ENCODE results near the gene B3GNT7. TPM values are rescaled to one million over a fixed set of nuclear protein-coding genes. Genes with fewer than 3 reads are reported as not detected.

Gene B3GNT7
- polyA plus RNA-seq, 1 donor from 2014 or later, result 0.67 TPM

GRCh38 chr2:231436957-231437356, 41.4 kb downstream of the B3GNT7 start:
- H3F3A ChIP-seq (ENCODE audit: insufficient read depth, low read length, poor library complexity, severe bottlenecking), result no peaks in the 10 kb centered on the region
- no peak overlapping the region for H3K4me2 ChIP-seq (ENCODE audit: low read length)
- no peaks in the 10 kb centered on the region for H3K27me3 ChIP-seq (ENCODE audit: insufficient read depth, low read depth, low read length)
- no peak overlapping the region for H3K4me3 ChIP-seq (ENCODE audit: low read length)
- no peak for TF ChIP-seq EZH2 (IDR thresholded peaks at IDR 0.05; ENCODE audit: borderline replicate concordance, insufficient read depth, low read length, poor library complexity, severe bottlenecking)
- no peak for TF ChIP-seq TAF1 (IDR thresholded peaks at IDR 0.05; ENCODE audit: low read depth)
- no peak for TF ChIP-seq RAD21 (conservative IDR thresholded peaks at IDR 0.05)
- no peak for TF ChIP-seq EP300 (conservative IDR thresholded peaks at IDR 0.05; ENCODE audit: poor library complexity, severe bottlenecking)
- TF ChIP-seq SMC3 (conservative IDR thresholded peaks at IDR 0.05; ENCODE audit: poor library complexity), result no peak
- TF ChIP-seq POLR2AphosphoS5 (IDR thresholded peaks at IDR 0.05), result no peak
- no peak for TF ChIP-seq MXI1 (conservative IDR thresholded peaks at IDR 0.05; ENCODE audit: poor library complexity, severe bottlenecking)
- TF ChIP-seq REST (IDR thresholded peaks at IDR 0.05; ENCODE audit: borderline replicate concordance), result no peak
- no peak for TF ChIP-seq CTCF (IDR thresholded peaks at IDR 0.05; ENCODE audit: poor library complexity, severe bottlenecking)
- H3K9ac ChIP-seq (ENCODE audit: low read length), result no peak overlapping the region
- H3K9me3 ChIP-seq (ENCODE audit: low read length), result no peaks in the 10 kb centered on the region
- H3K9me2 ChIP-seq (ENCODE audit: insufficient read depth, low read length), result no peaks in the 10 kb centered on the region
- H3K36me3 ChIP-seq (ENCODE audit: insufficient read depth, low read length), result no peaks in the 10 kb centered on the region
- no peaks in the 10 kb centered on the region for H4K20me1 ChIP-seq (ENCODE audit: insufficient read depth)
- no peak overlapping the region for H3K27ac ChIP-seq (ENCODE audit: low read length)
- no peaks in the 10 kb centered on the region for H3K79me2 ChIP-seq (replicated peaks; ENCODE audit: insufficient read depth, low read length)
- H2AFZ ChIP-seq (ENCODE audit: low read depth, low read length), result no peak overlapping the region

- Histone ChIP-seq H3K36me3 (ENCODE audit: insufficient read depth, low read length) (no peaks in the 10 kb centered on the region), H3K9me3 (ENCODE audit: low read length) (no peaks in the 10 kb centered on the region), H3K27me3 (ENCODE audit: insufficient read depth, low read depth, low read length) (no peaks in the 10 kb centered on the region), H2AFZ (ENCODE audit: low read depth, low read length) (no peak overlapping the region), H3K4me3 (ENCODE audit: low read length) (no peak overlapping the region), H3K9ac (ENCODE audit: low read length) (no peak overlapping the region), H3F3A (ENCODE audit: insufficient read depth, low read length, poor library complexity, severe bottlenecking) (no peaks in the 10 kb centered on the region), H4K20me1 (ENCODE audit: insufficient read depth) (no peaks in the 10 kb centered on the region), H3K79me2 (replicated peaks; ENCODE audit: insufficient read depth, low read length) (no peaks in the 10 kb centered on the region), H3K4me2 (ENCODE audit: low read length) (no peak overlapping the region), H3K27ac (ENCODE audit: low read length) (no peak overlapping the region), H3K9me2 (ENCODE audit: insufficient read depth, low read length) (no peaks in the 10 kb centered on the region)
- no peak for TF ChIP-seq EZH2 (IDR thresholded peaks at IDR 0.05; ENCODE audit: borderline replicate concordance, insufficient read depth, low read length, poor library complexity, severe bottlenecking)
- TF ChIP-seq TAF1 (IDR thresholded peaks at IDR 0.05; ENCODE audit: low read depth), result no peak
- TF ChIP-seq MXI1 (conservative IDR thresholded peaks at IDR 0.05; ENCODE audit: poor library complexity, severe bottlenecking), result no peak
- TF ChIP-seq POLR2AphosphoS5 (IDR thresholded peaks at IDR 0.05), result no peak
- TF ChIP-seq EP300 (conservative IDR thresholded peaks at IDR 0.05; ENCODE audit: poor library complexity, severe bottlenecking), result no peak
- no peak for TF ChIP-seq CTCF (IDR thresholded peaks at IDR 0.05; ENCODE audit: poor library complexity, severe bottlenecking)
Measured at GRCh38 chr2:231449503-231450054, 54.1 kb downstream of the B3GNT7 start.
